Astrocyte of the spinal cord (primary cell): Measurements from ENCODE around the gene OXCT1.
A peak's percentile ranks its signal among the peaks of the same experiment; 100 is the strongest.
"Not testable (repeated sequence)": the region's sequence is repeated elsewhere in the genome, so short reads cannot be mapped to it uniquely, and the experiment has no call there.

ENCODE experiments used
- DNase-seq: peaks from one replicate; pipeline ENCODE4 v3.0.0; 2011; ENCODE audit warnings: low read depth, low spot score
- H3K4me3 ChIP-seq: 2 replicates; pipeline ENCODE4 v1.5.1; 2011; ENCODE audit warnings: low read depth, mild to moderate bottlenecking, low read length, moderate library complexity
- CTCF ChIP-seq: IDR thresholded peaks from 2 replicates; pipeline ENCODE4 v1.5.1; 2012; ENCODE audit warnings: low read depth, mild to moderate bottlenecking, low read length, inconsistent platforms
- in situ Hi-C: cut with HindIII; loops from 2 replicates; pipeline ENCODE4 v1.10.0; 2017; ENCODE audit warnings: low sequenced_read_pairs

The OXCT1 gene

DNA sequence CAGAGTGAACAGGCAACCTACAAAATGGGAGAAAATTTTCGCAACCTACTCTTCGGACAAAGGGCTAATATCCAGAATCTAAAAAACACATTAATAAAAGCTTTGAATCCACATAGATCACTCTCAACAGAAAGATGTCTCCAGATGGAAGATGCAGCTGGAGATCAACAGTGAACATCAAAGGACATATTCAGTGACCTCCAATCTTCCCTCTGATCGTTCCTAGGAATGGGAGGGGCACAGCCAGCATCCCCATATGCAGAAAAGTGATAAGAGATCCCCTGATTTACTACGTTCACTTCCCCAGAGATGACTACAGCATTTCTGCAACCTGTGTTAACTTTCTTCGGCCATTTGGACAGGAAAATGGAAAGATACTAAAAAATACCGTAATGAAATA, 21.2 kb downstream of the OXCT1 start:
- no peak overlapping the region for H3K4me3 ChIP-seq
- DNase-seq: no peak
- no peak for TF ChIP-seq CTCF
- in situ Hi-C loops: no loop called here

DNA sequence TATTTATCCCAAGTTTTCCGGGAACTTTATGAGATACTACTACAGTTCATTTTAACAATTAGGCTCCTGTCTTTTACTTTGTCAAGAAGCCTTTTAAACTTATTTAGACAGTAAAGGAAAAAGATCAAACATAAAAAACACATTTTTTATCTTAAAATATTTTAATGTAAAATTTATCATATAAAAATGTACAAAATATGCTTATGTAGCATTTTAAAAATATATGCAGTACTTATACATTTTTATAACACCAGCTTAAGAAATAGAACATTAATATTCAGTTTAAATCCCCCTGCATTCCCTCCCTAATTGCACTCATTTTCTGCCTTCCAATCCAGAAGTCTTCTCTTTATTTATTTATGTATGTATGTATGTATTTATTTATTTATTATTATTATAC, 24.5 kb downstream of the OXCT1 start:
- H3K4me3 ChIP-seq, in situ Hi-C loops, DNase-seq: not testable (repeated sequence)

DNA sequence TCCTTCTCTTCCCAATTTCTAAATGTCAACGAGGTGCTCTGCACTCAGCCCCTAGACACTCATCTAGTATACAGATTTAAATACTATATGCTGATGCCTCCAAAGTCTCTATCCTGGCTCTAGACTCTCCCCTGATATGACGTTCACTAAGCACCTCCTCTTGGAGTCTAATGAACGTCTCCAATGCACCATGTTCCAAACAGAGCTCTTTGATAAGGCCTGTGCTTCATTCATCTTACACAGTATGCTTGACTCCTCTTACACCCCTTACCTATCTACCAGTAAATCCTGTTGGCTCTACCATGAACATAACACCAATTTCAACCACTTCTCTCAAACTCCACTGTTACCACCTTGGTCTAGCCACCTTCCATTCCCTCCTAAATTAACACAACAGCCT, 25.7 kb downstream of the OXCT1 start:
- DNase-seq: no peak
- no peak overlapping the region for H3K4me3 ChIP-seq
- no peak for TF ChIP-seq CTCF
- in situ Hi-C loops: no loop called here

GRCh38 chr5:41843456-41844370, 26.5 kb downstream of the OXCT1 start:
- peak; percentile 68 for TF ChIP-seq CTCF
- DNase-seq: peak; percentile 73
- in situ Hi-C loops: no loop called here
- H3K4me3 ChIP-seq: no peak overlapping the region

DNA sequence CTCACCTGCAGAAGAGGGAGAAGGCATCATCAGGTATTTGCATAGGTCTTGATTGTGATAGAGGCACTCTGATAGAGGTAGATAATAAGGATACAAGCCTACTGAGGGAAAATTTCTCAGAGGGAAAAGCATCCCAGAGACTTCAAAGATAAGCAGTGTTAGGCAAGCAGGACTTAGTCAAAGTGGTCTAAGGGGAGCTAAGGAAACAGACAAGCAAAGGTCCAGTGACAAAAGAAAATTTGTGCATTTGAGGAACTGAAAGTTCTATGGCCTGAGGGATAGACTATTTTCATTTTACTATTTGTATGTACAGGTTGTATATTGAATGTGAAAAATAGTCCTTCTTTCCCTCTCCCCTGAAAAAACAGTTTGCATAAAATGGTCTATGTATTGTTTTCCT, 27.4 kb downstream of the OXCT1 start:
- H3K4me3 ChIP-seq: no peak overlapping the region
- no peak for TF ChIP-seq CTCF
- in situ Hi-C loops: no loop called here
- DNase-seq: no peak

DNA sequence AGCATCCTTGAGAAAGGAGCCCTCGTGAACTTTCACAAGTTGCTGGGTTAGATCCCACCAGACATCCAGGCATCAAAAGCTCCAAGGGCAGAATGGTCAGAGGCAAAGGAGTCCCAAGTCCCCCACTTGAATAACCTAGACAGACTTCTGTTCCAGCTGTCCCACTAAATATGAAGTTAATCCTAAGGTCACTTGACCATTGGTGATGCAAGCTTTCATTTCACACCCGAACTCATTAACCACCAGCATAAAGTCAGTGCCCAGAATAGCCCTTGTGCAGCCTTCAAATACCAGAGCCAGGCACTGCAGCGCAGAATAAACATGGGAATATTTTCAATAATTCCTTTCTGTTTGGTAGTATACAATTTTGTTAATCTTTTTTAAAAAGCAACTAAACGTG, 28.9 kb downstream of the OXCT1 start:
- no peak for TF ChIP-seq CTCF
- H3K4me3 ChIP-seq: no peak overlapping the region
- in situ Hi-C loops: no loop called here
- DNase-seq: no peak

- in situ Hi-C loops: no loop called here
- no peak overlapping the region for H3K4me3 ChIP-seq
- no peak for TF ChIP-seq CTCF
- DNase-seq: no peak
Observed at GRCh38 chr5:41840251-41840650, 30.0 kb downstream of the OXCT1 start.
